IMR-90 (cell line): ENCODE measurements around the gene CABP2. TPM values are rescaled to one million over a fixed set of nuclear protein-coding genes. Genes with fewer than 3 reads are reported as not detected.

Experiments
- ATAC-seq: fragments of 200-7000 bp; cut with Tn5 transposase; 2 replicates; pipeline ENCODE4 v1.9.1; 2020; ENCODE audit warnings: low read depth, mild to moderate bottlenecking, moderate library complexity
- BruUV-seq: library from RNA; stranded (reverse); fragments of 400-500 nt; replicated peaks from 2 replicates; lab custom pipeline; 2021; lab: Mats Ljungman, UMichigan
- CTCF ChIA-PET: fragments of 300-600 bp; formaldehyde crosslinking; extraction: SDS; loops from one replicate; lab custom pipeline; 2021; ENCODE audit warnings: antibody characterized with exemption; lab: Yijun Ruan, JAX
- POLR2A ChIA-PET: fragments of 300-600 bp; sonication (Branson Sonifier 250); formaldehyde crosslinking; loops from one replicate; lab custom pipeline; 2022; ENCODE audit warnings: antibody characterized with exemption; ENCODE audit not compliant: unreplicated experiment; lab: Charles Lee
- DNase-seq: peaks from one replicate; pipeline ENCODE4 v3.0.0; 2013
- H2AFZ ChIP-seq: replicated peaks from 2 replicates; pipeline ENCODE3; 2013; ENCODE audit warnings: low read length, mild to moderate bottlenecking; ENCODE audit not compliant: poor library complexity
- H2AK5ac ChIP-seq: 2 replicates; pipeline ENCODE4 v1.6.1; 2013; ENCODE audit warnings: low read depth, low read length, inconsistent platforms
- H2AK9ac ChIP-seq: replicated peaks from 2 replicates; pipeline ENCODE3; 2013; ENCODE audit warnings: mild to moderate bottlenecking, low read depth, low read length, moderate library complexity; ENCODE audit not compliant: poor library complexity
- H2BK120ac ChIP-seq: 2 replicates; pipeline ENCODE4 v1.6.1; 2013; ENCODE audit warnings: low read depth, low read length, inconsistent platforms
- H2BK15ac ChIP-seq: 3 replicates; pipeline ENCODE4 v1.6.1; 2013; ENCODE audit warnings: low read depth, low read length, inconsistent platforms
- H2BK20ac ChIP-seq: 2 replicates; pipeline ENCODE4 v1.6.1; 2013; ENCODE audit warnings: low read depth, mild to moderate bottlenecking, inconsistent platforms, low read length, moderate library complexity
- H2BK5ac ChIP-seq: 2 replicates; pipeline ENCODE4 v1.6.1; 2013; ENCODE audit warnings: mild to moderate bottlenecking, low read depth, low read length, inconsistent platforms; ENCODE audit not compliant: poor library complexity, severe bottlenecking
- H3K14ac ChIP-seq: replicated peaks from 2 replicates; pipeline ENCODE4 v1.6.1; 2013; ENCODE audit warnings: low read depth, low read length, inconsistent platforms
- H3K18ac ChIP-seq: 2 replicates; pipeline ENCODE4 v1.6.1; 2013; ENCODE audit warnings: low read depth, low read length, control low read depth
- H3K23ac ChIP-seq: 2 replicates; pipeline ENCODE4 v1.6.1; 2013; ENCODE audit warnings: low read depth, low read length, inconsistent platforms
- H3K27ac ChIP-seq: 2 replicates; pipeline ENCODE4 v1.5.1; 2013; ENCODE audit warnings: mild to moderate bottlenecking, control low read depth, low read length; ENCODE audit not compliant: insufficient read depth
- H3K27me3 ChIP-seq: 2 replicates; pipeline ENCODE4 v1.6.1; 2013; ENCODE audit warnings: low read length; ENCODE audit not compliant: control insufficient read depth, insufficient read depth
- H3K36me3 ChIP-seq: 2 replicates; pipeline ENCODE4 v1.6.1; 2013; ENCODE audit warnings: low read length, mixed read lengths; ENCODE audit not compliant: control insufficient read depth, insufficient read depth
- H3K4ac ChIP-seq: 2 replicates; pipeline ENCODE4 v1.6.1; 2013; ENCODE audit warnings: low read depth, low read length, inconsistent platforms
- H3K4me1 ChIP-seq: 2 replicates; pipeline ENCODE4 v1.6.1; 2013; ENCODE audit warnings: low read length, mixed read lengths; ENCODE audit not compliant: control insufficient read depth, insufficient read depth
- H3K4me2 ChIP-seq: 2 replicates; pipeline ENCODE4 v1.6.1; 2013; ENCODE audit warnings: low read depth, mild to moderate bottlenecking, control low read depth, low read length, moderate library complexity
- H3K4me3 ChIP-seq: 2 replicates; pipeline ENCODE4 v1.5.1; 2013; ENCODE audit warnings: low read depth, mild to moderate bottlenecking, control low read depth, low read length, moderate library complexity; ENCODE audit not compliant: insufficient read depth
- H3K56ac ChIP-seq: 2 replicates; pipeline ENCODE4 v1.6.1; 2013; ENCODE audit warnings: low read length, inconsistent platforms; ENCODE audit not compliant: insufficient read depth; ENCODE audit errors: extremely low read depth
- H3K79me1 ChIP-seq, 2 experiments: 2 replicates each; pipeline ENCODE4 v1.6.1; 2013; ENCODE audit warnings: low read length in 2 of 2, inconsistent platforms in 1 of 2, low read depth in 1 of 2
- H3K9ac ChIP-seq: 2 replicates; pipeline ENCODE4 v1.6.1; 2013; ENCODE audit warnings: low read depth, low read length, control low read depth
- H3K9me1 ChIP-seq: 2 replicates; pipeline ENCODE4 v1.6.1; 2013; ENCODE audit warnings: low read length, inconsistent platforms; ENCODE audit not compliant: insufficient read depth
- H3K9me3 ChIP-seq: 2 replicates; pipeline ENCODE4 v1.6.1; 2013; ENCODE audit warnings: low read length; ENCODE audit not compliant: control insufficient read depth, insufficient read depth
- H4K20me1 ChIP-seq: 2 replicates; pipeline ENCODE4 v1.6.1; 2013; ENCODE audit warnings: low read length, inconsistent platforms; ENCODE audit not compliant: insufficient read depth
- H4K5ac ChIP-seq: 2 replicates; pipeline ENCODE4 v1.6.1; 2013; ENCODE audit warnings: mild to moderate bottlenecking, low read depth, low read length, control low read depth
- H4K8ac ChIP-seq, 2 experiments: 2 replicates each; pipeline ENCODE4 v1.6.1; 2013; ENCODE audit warnings: low read depth in 2 of 2, low read length in 2 of 2, control low read depth in 1 of 2, inconsistent platforms in 1 of 2
- H4K91ac ChIP-seq: 2 replicates; pipeline ENCODE4 v1.6.1; 2013; ENCODE audit warnings: low read depth, low read length, inconsistent platforms; ENCODE audit not compliant: insufficient read depth
- CEBPB ChIP-seq: IDR thresholded peaks from 2 replicates; pipeline ENCODE4 v1.6.1; 2012; ENCODE audit warnings: low read depth, low read length, improper control_type of control experiment
- CHD1 ChIP-seq: IDR thresholded peaks from 2 replicates; pipeline ENCODE4 v1.6.1; 2012; ENCODE audit warnings: low read depth, low read length, improper control_type of control experiment
- ELK1 ChIP-seq: fragments of 150-350 bp; IDR thresholded peaks from 2 replicates; pipeline ENCODE4 v1.6.1; 2016; ENCODE audit warnings: low read depth, mild to moderate bottlenecking, low read length, moderate library complexity, borderline replicate concordance
- FOS ChIP-seq: fragments of 150-350 bp; IDR thresholded peaks from 2 replicates; pipeline ENCODE4 v1.6.1; 2016; ENCODE audit warnings: low read depth, low read length
- MXI1 ChIP-seq: IDR thresholded peaks from 2 replicates; pipeline ENCODE4 v1.6.1; 2012; ENCODE audit warnings: low read depth, mild to moderate bottlenecking, low read length, moderate library complexity, borderline replicate concordance
- NFE2L2 ChIP-seq: fragments of 150-350 bp; IDR thresholded peaks from 2 replicates; pipeline ENCODE4 v1.6.1; 2016; ENCODE audit warnings: low read depth, mild to moderate bottlenecking, low read length
- RCOR1 ChIP-seq: IDR thresholded peaks from 2 replicates; pipeline ENCODE4 v1.6.1; 2012; ENCODE audit warnings: mild to moderate bottlenecking, low read length, improper control_type of control experiment; ENCODE audit not compliant: insufficient replicate concordance
- RFX5 ChIP-seq: IDR thresholded peaks from 2 replicates; pipeline ENCODE4 v1.8.0; 2012; ENCODE audit warnings: low read depth, mild to moderate bottlenecking, low read length, moderate library complexity
- SMC3 ChIP-seq: fragments of 150-350 bp; IDR thresholded peaks from 2 replicates; pipeline ENCODE4 v1.6.1; 2016; ENCODE audit warnings: low read depth, mild to moderate bottlenecking, antibody characterized with exemption, low read length, moderate library complexity
- whole genome bisulfite sequencing, 2 experiments: methylation state at CpG; one replicate each; pipeline versions ENCODE4 v1.1.5 to v1.1.7; 2013; ENCODE audit warnings: missing lambda C conversion rate in 2 of 2; ENCODE audit not compliant: insufficient read length in 1 of 2; ENCODE audit errors: extremely low coverage in 2 of 2; 5-methylcytosine and 5-hydroxymethylcytosine counted together
- dilution Hi-C: fragments of 300-500 bp; cut with HindIII; formaldehyde crosslinking; loops from one replicate; pipeline ENCODE4 v1.14.3; 2018; ENCODE audit warnings: low sequenced_read_pairs; ENCODE audit not compliant: unreplicated experiment
- in situ Hi-C: fragments of 300-500 bp; cut with MboI; formaldehyde crosslinking; loops from 3 replicates; pipeline ENCODE4 v1.14.3; 2019; ENCODE audit warnings: low sequenced_read_pairs, inconsistent platforms, mixed read lengths
- intact Hi-C: fragments of 100-400 bp; cut with micrococcal nuclease; formaldehyde crosslinking; loops from 2 replicates; pipeline ENCODE4 v1.10.0; 2022
- polyA plus RNA-seq, 3 experiments: library from polyadenylated mRNA; depleted of rRNA; stranded (reverse); fragments of >200 nt; gene quantifications; 2 replicates each; pipeline ENCODE4 v1.2.3, GENCODE V29; 2012; ENCODE audit warnings: low replicate concordance in 1 of 3
- total RNA-seq: library from RNA; depleted of rRNA; stranded (reverse); fragments of >200 nt; gene quantifications from 2 replicates; pipeline ENCODE4 v1.2.3, GENCODE V29; 2012

Gene CABP2
- total and polyA plus RNA-seq, 2 of the 4 experiments (the other 2 are of a cell fraction): not detected

GRCh38 chr11:67562963-67563704 lies 39.9 kb upstream of the CABP2 start:
- peaks cover 6% of the 10 kb centered on the region for H3K4me1 ChIP-seq
- no peak overlapping the region for H3K23ac ChIP-seq
- CTCF ChIA-PET: interaction anchor here (1.4 kb wide), 1 partner anchor 15 kb away, joined by 3 read pairs; no protein-coding TSS in a partner anchor
- no peaks in the 10 kb centered on the region; a peak in 1 of 4 replicates for H3K79me1 ChIP-seq
- dilution Hi-C loops (no loop called here), intact Hi-C loops (loop anchor here (1.0 kb wide), 1 partner anchor 34 kb away; no protein-coding TSS in a partner anchor), in situ Hi-C loops (no loop called here)
- H3K9me1 ChIP-seq: peaks cover 7% of the 10 kb centered on the region; the same call in 1 of the 2 replicates
- no peak overlapping the region for H3K9ac ChIP-seq
- H4K91ac ChIP-seq: no peak overlapping the region
- H3K18ac ChIP-seq: no peak overlapping the region
- POLR2A ChIA-PET: no interaction called here
- ATAC-seq (no peak), DNase-seq (no peak)
- H3K27ac ChIP-seq: no peak overlapping the region
- H4K5ac ChIP-seq: no peak overlapping the region
- H2BK20ac ChIP-seq: no peak overlapping the region
- H3K9me3 ChIP-seq: no peaks in the 10 kb centered on the region
- WGBS, 2 experiments: 80% methylated on average over 1 of the region's 10 CpGs; no CpG with 5 or more reads in 1 of the 2 experiments
- BruUV-seq: no TSS peak
- H3K27me3 ChIP-seq: no peaks in the 10 kb centered on the region; the same call in 1 of the 2 replicates
- H2BK120ac ChIP-seq: peak overlapping the region; percentile 16; the same call in 1 of the 2 replicates
- no peaks in the 10 kb centered on the region for H3K36me3 ChIP-seq
- TF ChIP-seq ELK1 (no peak), CHD1 (no peak), RFX5 (no peak), FOS (no peak), SMC3 (no peak), RCOR1 (no peak), CEBPB (no peak), NFE2L2 (no peak), MXI1 (no peak)
- H2AK5ac ChIP-seq: no peak overlapping the region
- H3K14ac ChIP-seq: 0 out of 2 replicates have a peak overlapping the region, but pooled peaks have one; percentile 4
- no peak overlapping the region for H3K4me3 ChIP-seq
- H3K4me2 ChIP-seq: no peak overlapping the region
- no peak overlapping the region for H2BK15ac ChIP-seq
- peak overlapping the region; percentile 9 for H2AK9ac ChIP-seq
- no peak overlapping the region for H4K8ac ChIP-seq
- peak overlapping the region; percentile 53 for H2AFZ ChIP-seq
- H2BK5ac ChIP-seq: no peak overlapping the region
- no peak overlapping the region for H3K56ac ChIP-seq
- H4K20me1 ChIP-seq: no peaks in the 10 kb centered on the region
- H3K4ac ChIP-seq: no peak overlapping the region
